HEK293T (cell line): ENCODE results near the gene B3GALNT1.

ENCODE experiments used
- CTCF ChIA-PET: fragments of 350-600 bp; formaldehyde crosslinking; extraction: SDS; loops from one replicate; lab custom pipeline; 2021; ENCODE audit warnings: antibody characterized with exemption, inconsistent platforms; lab: Yijun Ruan, JAX
- POLR2A ChIA-PET: fragments of 350-600 bp; formaldehyde crosslinking; extraction: SDS; loops from one replicate; lab custom pipeline; 2020; ENCODE audit warnings: antibody characterized with exemption, inconsistent platforms; lab: Yijun Ruan, JAX
- DNase-seq: peaks from one replicate; pipeline ENCODE4 v3.0.0; 2012; ENCODE audit warnings: mixed read lengths; ENCODE audit errors: extremely low spot score
- ARNT ChIP-seq: fragments of 450-650 bp; IDR thresholded peaks from 2 replicates; pipeline ENCODE4 v1.6.1; 2017; ENCODE audit warnings: mild to moderate bottlenecking
- BHLHE40 ChIP-seq: fragments of 450-650 bp; IDR thresholded peaks from 2 replicates; pipeline ENCODE4 v1.6.1; 2016; ENCODE audit warnings: mild to moderate bottlenecking, moderate library complexity, borderline replicate concordance
- CTBP1 ChIP-seq: fragments of 450-650 bp; IDR thresholded peaks from 2 replicates; pipeline ENCODE4 v1.6.1; 2016; ENCODE audit warnings: borderline replicate concordance
- ELF4 ChIP-seq: fragments of 450-650 bp; IDR thresholded peaks from 2 replicates; pipeline ENCODE4 v1.6.1; 2017; ENCODE audit warnings: antibody characterized with exemption
- FOXA1 ChIP-seq: fragments of 450-650 bp; IDR thresholded peaks from 2 replicates; pipeline ENCODE4 v1.6.1; 2016; ENCODE audit warnings: mild to moderate bottlenecking
- FOXK2 ChIP-seq: fragments of 450-650 bp; IDR thresholded peaks from 2 replicates; pipeline ENCODE4 v1.6.1; 2016; ENCODE audit warnings: mild to moderate bottlenecking
- FOXM1 ChIP-seq: fragments of 450-650 bp; IDR thresholded peaks from 2 replicates; pipeline ENCODE4 v1.6.1; 2017; ENCODE audit warnings: mild to moderate bottlenecking, borderline replicate concordance
- HDGF ChIP-seq: fragments of 450-650 bp; IDR thresholded peaks from 2 replicates; pipeline ENCODE4 v1.6.1; 2017; ENCODE audit warnings: antibody characterized with exemption, borderline replicate concordance
- L3MBTL2 ChIP-seq: fragments of 450-650 bp; conservative IDR thresholded peaks from 2 replicates; pipeline ENCODE4 v1.6.1; 2016; ENCODE audit warnings: mild to moderate bottlenecking
- LEF1 ChIP-seq: fragments of 450-650 bp; IDR thresholded peaks from 2 replicates; pipeline ENCODE4 v1.6.1; 2017; ENCODE audit warnings: mild to moderate bottlenecking, borderline replicate concordance
- NFRKB ChIP-seq: fragments of 450-650 bp; IDR thresholded peaks from 2 replicates; pipeline ENCODE4 v1.6.1; 2016; ENCODE audit warnings: mild to moderate bottlenecking, moderate library complexity
- PKNOX1 ChIP-seq: fragments of 450-650 bp; IDR thresholded peaks from 2 replicates; pipeline ENCODE4 v1.6.1; 2016
- SP1 ChIP-seq: fragments of 450-650 bp; IDR thresholded peaks from 2 replicates; pipeline ENCODE4 v1.6.1; 2017
- SUZ12 ChIP-seq: fragments of 450-650 bp; IDR thresholded peaks from 2 replicates; pipeline ENCODE4 v1.6.1; 2016; ENCODE audit warnings: mild to moderate bottlenecking
- TARDBP ChIP-seq: fragments of 450-650 bp; IDR thresholded peaks from 2 replicates; pipeline ENCODE4 v1.6.1; 2016
- ZNF384 ChIP-seq: fragments of 450-650 bp; IDR thresholded peaks from 2 replicates; pipeline ENCODE4 v1.6.1; 2016

B3GALNT1 gene

GRCh38 chr3:161139686-161140085 lies 34.5 kb upstream of the B3GALNT1 start:
- ChIA-PET CTCF (no interaction called here), POLR2A (no interaction called here)
- no peak for DNase-seq
- TF ChIP-seq ARNT = no peak
- TF ChIP-seq FOXA1 = no peak
- TF ChIP-seq HDGF = no peak
- TF ChIP-seq ZNF384 = no peak
- no peak for TF ChIP-seq SP1
- TF ChIP-seq FOXM1 = no peak
- TF ChIP-seq PKNOX1 = no peak

GRCh38 chr3:161137260-161137659 lies 32.1 kb upstream of the B3GALNT1 start:
- no peak for DNase-seq
- ChIA-PET POLR2A (no interaction called here), CTCF (no interaction called here)
- TF ChIP-seq TARDBP (no peak), FOXK2 (no peak), ELF4 (no peak), ARNT (no peak), CTBP1 (no peak), PKNOX1 (no peak), LEF1 (no peak), FOXM1 (no peak), L3MBTL2 (no peak), FOXA1 (no peak), NFRKB (no peak), SUZ12 (no peak), SP1 (no peak), BHLHE40 (no peak), ZNF384 (no peak)

- POLR2A ChIA-PET = no interaction called here
- TF ChIP-seq ZNF384 (no peak), ELF4 (no peak)
- DNase-seq = no peak
- CTCF ChIA-PET = no interaction called here
These were observed 27.2 kb upstream of the B3GALNT1 start for GRCh38 chr3:161132391-161132790.

GRCh38 chr3:161126495-161126894 lies 21.3 kb upstream of the B3GALNT1 start:
- POLR2A ChIA-PET = no interaction called here
- CTCF ChIA-PET = no interaction called here
- TF ChIP-seq ARNT = no peak
- TF ChIP-seq NFRKB = no peak
- no peak for TF ChIP-seq BHLHE40
- TF ChIP-seq PKNOX1 = no peak
- DNase-seq = no peak

- ChIA-PET POLR2A (no interaction called here), CTCF (no interaction called here)
- DNase-seq = no peak
- TF ChIP-seq FOXA1 = no peak
- no peak for TF ChIP-seq NFRKB
- TF ChIP-seq FOXK2 = no peak
- no peak for TF ChIP-seq SUZ12
- no peak for TF ChIP-seq CTBP1
- TF ChIP-seq ZNF384 = no peak
- no peak for TF ChIP-seq L3MBTL2
- no peak for TF ChIP-seq ARNT
- TF ChIP-seq LEF1 = no peak
- TF ChIP-seq HDGF = no peak
- TF ChIP-seq BHLHE40 = no peak
- no peak for TF ChIP-seq PKNOX1
- TF ChIP-seq ELF4 = no peak
- TF ChIP-seq FOXM1 = no peak
- TF ChIP-seq SP1 = no peak
- no peak for TF ChIP-seq TARDBP
These were observed 12.5 kb upstream of the B3GALNT1 start for GRCh38 chr3:161117646-161118045.

- no peak for DNase-seq
- CTCF ChIA-PET = no interaction called here
- no peak for TF ChIP-seq SP1
- POLR2A ChIA-PET = no interaction called here
These were observed 3.7 kb upstream of the B3GALNT1 start for GRCh38 chr3:161108840-161109239.

GRCh38 chr3:161107311-161107710 lies 2.2 kb upstream of the B3GALNT1 start:
- POLR2A ChIA-PET = no interaction called here
- no peak for TF ChIP-seq CTBP1
- no peak for TF ChIP-seq FOXM1
- TF ChIP-seq ELF4 = no peak
- TF ChIP-seq NFRKB = no peak
- no peak for TF ChIP-seq SP1
- TF ChIP-seq LEF1 = no peak
- TF ChIP-seq SUZ12 = no peak
- no peak for DNase-seq
- CTCF ChIA-PET = interaction anchor here (1.3 kb wide), 1 partner anchor 11 kb away, joined by 3 read pairs; no protein-coding TSS in a partner anchor
